H1 (cell line): ENCODE data around the gene ELP6.

Source experiments
- BACH1 ChIP-seq: IDR thresholded peaks from 2 replicates; pipeline ENCODE4 v1.6.1; 2012; ENCODE audit warnings: low read length, improper control_type of control experiment
- EGR1 ChIP-seq: IDR thresholded peaks from 2 replicates; pipeline ENCODE4 v1.6.1; 2011; ENCODE audit warnings: low read depth, low read length, borderline replicate concordance
- EZH2 ChIP-seq: fragments of 200-600 bp; sonication (generic); IDR thresholded peaks from 2 replicates; pipeline ENCODE4 v1.7.1; 2012; ENCODE audit warnings: low read depth, mild to moderate bottlenecking, moderate library complexity, low read length, inconsistent platforms; ENCODE audit not compliant: severe bottlenecking
- MAFK ChIP-seq: IDR thresholded peaks from 2 replicates; pipeline ENCODE4 v1.6.1; 2012; ENCODE audit warnings: low read depth, mild to moderate bottlenecking, improper control_type of control experiment, low read length
- POLR2A ChIP-seq, 2 experiments: IDR thresholded peaks; 1 replicate in 1 of 2; 2 replicates in 1 of 2; pipeline ENCODE4 v1.6.1; 2011; ENCODE audit warnings: low read depth in 2 of 2, low read length in 2 of 2, mild to moderate bottlenecking in 2 of 2; ENCODE audit errors: control extremely low read depth in 1 of 2
- SIN3A ChIP-seq, 2 experiments: IDR thresholded peaks in 1 of 2; conservative IDR thresholded peaks in 1 of 2; 2 replicates each; pipeline ENCODE4 v1.6.1; 2011 to 2012; ENCODE audit warnings: low read length in 2 of 2, improper control_type of control experiment in 1 of 2, low read depth in 1 of 2, mild to moderate bottlenecking in 1 of 2
- TAF1 ChIP-seq: IDR thresholded peaks from 2 replicates; pipeline ENCODE4 v1.6.1; 2011; ENCODE audit warnings: mild to moderate bottlenecking, low read depth, low read length
- TF ChIP-seq, protein P1 (sequence below), 3 experiments: IDR thresholded peaks; 1 replicate in 2 of 3; 2 replicates in 1 of 3; pipeline versions ENCODE4 v1.5.1 to v1.6.1; 2011; ENCODE audit warnings: low read length in 3 of 3, mild to moderate bottlenecking in 3 of 3, inconsistent platforms in 2 of 3, low read depth in 1 of 3, moderate library complexity in 1 of 3; ENCODE audit not compliant: insufficient read depth in 1 of 3; ENCODE audit errors: control extremely low read depth in 1 of 3

DNA sequence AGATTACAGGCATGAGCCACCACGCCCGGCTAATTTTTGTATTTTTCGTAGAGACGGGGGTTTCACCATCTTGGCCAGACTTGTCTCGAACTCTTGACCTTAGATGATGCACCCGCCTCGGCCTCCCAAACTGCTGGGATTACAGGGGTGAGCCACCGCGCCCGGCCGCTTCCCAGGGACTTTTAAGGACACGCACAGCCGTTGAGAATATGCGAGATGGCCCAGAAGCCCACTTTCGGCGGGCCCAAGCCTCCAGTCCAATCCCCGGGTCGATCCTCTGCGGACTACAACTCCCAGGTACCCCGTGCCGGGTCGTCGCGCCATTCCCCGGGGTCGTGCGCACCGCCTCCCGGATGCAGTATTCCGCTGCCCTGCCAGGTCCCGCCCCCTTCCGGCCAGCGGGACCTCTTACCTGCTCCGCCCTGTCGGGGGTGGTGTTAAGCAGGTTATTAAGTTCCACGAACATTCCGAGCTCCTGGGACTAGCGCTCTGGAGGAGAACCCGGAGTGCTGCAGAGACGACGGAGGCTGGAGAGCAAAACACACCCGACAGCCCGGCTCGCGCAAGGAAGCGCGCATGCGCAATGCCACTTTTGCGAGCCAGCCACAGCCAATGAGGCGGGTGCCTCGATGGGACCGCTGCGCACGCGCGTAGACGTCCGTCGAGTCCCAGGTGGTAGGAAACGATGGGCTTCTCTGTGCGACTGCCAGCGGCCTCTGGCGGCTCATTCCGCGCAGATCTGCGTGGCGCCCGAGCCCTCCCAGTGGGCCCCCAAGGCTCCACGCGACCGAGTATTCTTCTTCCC, at the start of gene ELP6:
- TF ChIP-seq BACH1: peak; percentile 61
- no peak for TF ChIP-seq MAFK
- no peak for TF ChIP-seq EGR1
- TF ChIP-seq EZH2: no peak
- no peak; a peak in 2 of 4 replicates for TF ChIP-seq SIN3A (conservative IDR thresholded peaks at IDR 0.05 in 1 of 2, IDR thresholded peaks at IDR 0.05 in 1 of 2; ENCODE audit: low read depth in 1 of 2, low read length in 2 of 2)
- TF ChIP-seq TAF1: peak; percentile 61
- peak in 1 of 2 experiments; percentile 79; a peak in 2 of 3 replicates for TF ChIP-seq POLR2A (IDR thresholded peaks at IDR 0.05; ENCODE audit: control extremely low read depth in 1 of 2, low read depth in 2 of 2, low read length in 2 of 2)
- TF ChIP-seq, protein P1, sequence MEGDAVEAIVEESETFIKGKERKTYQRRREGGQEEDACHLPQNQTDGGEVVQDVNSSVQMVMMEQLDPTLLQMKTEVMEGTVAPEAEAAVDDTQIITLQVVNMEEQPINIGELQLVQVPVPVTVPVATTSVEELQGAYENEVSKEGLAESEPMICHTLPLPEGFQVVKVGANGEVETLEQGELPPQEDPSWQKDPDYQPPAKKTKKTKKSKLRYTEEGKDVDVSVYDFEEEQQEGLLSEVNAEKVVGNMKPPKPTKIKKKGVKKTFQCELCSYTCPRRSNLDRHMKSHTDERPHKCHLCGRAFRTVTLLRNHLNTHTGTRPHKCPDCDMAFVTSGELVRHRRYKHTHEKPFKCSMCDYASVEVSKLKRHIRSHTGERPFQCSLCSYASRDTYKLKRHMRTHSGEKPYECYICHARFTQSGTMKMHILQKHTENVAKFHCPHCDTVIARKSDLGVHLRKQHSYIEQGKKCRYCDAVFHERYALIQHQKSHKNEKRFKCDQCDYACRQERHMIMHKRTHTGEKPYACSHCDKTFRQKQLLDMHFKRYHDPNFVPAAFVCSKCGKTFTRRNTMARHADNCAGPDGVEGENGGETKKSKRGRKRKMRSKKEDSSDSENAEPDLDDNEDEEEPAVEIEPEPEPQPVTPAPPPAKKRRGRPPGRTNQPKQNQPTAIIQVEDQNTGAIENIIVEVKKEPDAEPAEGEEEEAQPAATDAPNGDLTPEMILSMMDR (IDR thresholded peaks at IDR 0.05; ENCODE audit: control extremely low read depth in 1 of 3, insufficient read depth in 1 of 3, low read depth in 1 of 3, low read length in 3 of 3): peak; percentile 58 to 69 (median 61)
